Fibroblast of lung (primary cell): ENCODE measurements around the gene L3MBTL4. TPM values are rescaled to one million over a fixed set of nuclear protein-coding genes. Genes with fewer than 3 reads are reported as not detected.

ENCODE experiments used
- DNase-seq, 2 donors: peaks; one replicate each; pipeline versions ENCODE4 v3.0.0 to v3.0.0-alpha.2; 2010; ENCODE audit warnings: low read depth in 2 of 2
- H2AFZ ChIP-seq: 2 replicates; pipeline ENCODE4 v1.5.1; 2012; ENCODE audit warnings: low read length, control low read depth, inconsistent platforms
- H3K27ac ChIP-seq: 2 replicates; pipeline ENCODE4 v1.5.1; 2011; ENCODE audit warnings: low read length, control low read depth; ENCODE audit not compliant: insufficient read depth
- H3K27me3 ChIP-seq: 2 replicates; pipeline ENCODE4 v1.5.1; 2011; ENCODE audit warnings: mild to moderate bottlenecking, low read length; ENCODE audit not compliant: control insufficient read depth, insufficient read depth
- H3K36me3 ChIP-seq: 2 replicates; pipeline ENCODE4 v1.5.1; 2011; ENCODE audit warnings: low read length; ENCODE audit not compliant: control insufficient read depth, insufficient read depth
- H3K4me1 ChIP-seq: 2 replicates; pipeline ENCODE4 v1.5.1; 2011; ENCODE audit warnings: low read length; ENCODE audit not compliant: control insufficient read depth, insufficient read depth; ENCODE audit errors: extremely low read depth
- H3K4me2 ChIP-seq: 2 replicates; pipeline ENCODE4 v1.5.1; 2011; ENCODE audit warnings: low read length, control low read depth; ENCODE audit not compliant: insufficient read depth; ENCODE audit errors: extremely low read depth
- H3K4me3 ChIP-seq, 4 experiments: fragments of 200-600 bp in 1 of 4; sonication (generic) in 1 of 4; replicated peaks in 1 of 4; 2 replicates each; pipeline ENCODE4 v1.5.1; 2011 to 2016; ENCODE audit warnings: low read length in 4 of 4, low read depth in 3 of 4, mild to moderate bottlenecking in 3 of 4, control low read depth in 2 of 4, inconsistent platforms in 1 of 4, mixed read lengths in 1 of 4; ENCODE audit not compliant: insufficient read depth in 1 of 4; ENCODE audit errors: control extremely low read depth in 1 of 4
- H3K79me2 ChIP-seq: 2 replicates; pipeline ENCODE4 v1.5.1; 2012; ENCODE audit warnings: mild to moderate bottlenecking, low read length, inconsistent platforms; ENCODE audit not compliant: control insufficient read depth, insufficient read depth
- H3K9ac ChIP-seq: 2 replicates; pipeline ENCODE4 v1.5.1; 2011; ENCODE audit warnings: mild to moderate bottlenecking, low read length, control low read depth; ENCODE audit not compliant: insufficient read depth
- H3K9me3 ChIP-seq: 2 replicates; pipeline ENCODE4 v1.5.1; 2012; ENCODE audit warnings: low read depth, low read length; ENCODE audit not compliant: control insufficient read depth, insufficient read depth
- H4K20me1 ChIP-seq: 2 replicates; pipeline ENCODE4 v1.5.1; 2011; ENCODE audit warnings: low read length; ENCODE audit not compliant: control insufficient read depth, insufficient read depth; ENCODE audit errors: extremely low read depth
- CTCF ChIP-seq, 2 donors: IDR thresholded peaks in 1 of 2; conservative IDR thresholded peaks in 1 of 2; 1 replicate in 1 of 2; 2 replicates in 1 of 2; pipeline ENCODE4 v1.5.1; 2011 to 2012; ENCODE audit warnings: low read length in 2 of 2, control low read depth in 1 of 2, inconsistent platforms in 1 of 2, low read depth in 1 of 2, mild to moderate bottlenecking in 1 of 2
- EZH2 ChIP-seq: IDR thresholded peaks from 2 replicates; pipeline ENCODE4 v1.5.1; 2012; ENCODE audit warnings: low read length, control low read depth, mild to moderate bottlenecking; ENCODE audit errors: missing control alignments
- polyA plus RNA-seq, 2 donors: library from polyadenylated mRNA; depleted of rRNA in 1 of 2; stranded (reverse) in 1 of 2; unstranded in 1 of 2; fragments of >200 nt; gene quantifications; 2 replicates each; pipeline ENCODE4 v1.2.1, GENCODE V29; 2011 to 2012; ENCODE audit warnings: missing spikeins in 1 of 2
- total RNA-seq: library from RNA; depleted of rRNA; stranded (reverse); fragments of >200 nt; gene quantifications from 2 replicates; pipeline ENCODE4 v1.2.1, GENCODE V29; 2014

Gene L3MBTL4
- total and polyA plus RNA-seq, 2 donors (not counting 1 experiment from before 2014, with no cell fraction given), result 0.06 to 0.33 TPM

- no peaks in the 10 kb centered on the region for H3K36me3 ChIP-seq
- H3K4me2 ChIP-seq, result no peak overlapping the region
- TF ChIP-seq CTCF (conservative IDR thresholded peaks at IDR 0.05 in 1 of 2, IDR thresholded peaks at IDR 0.05 in 1 of 2; ENCODE audit: low read depth in 1 of 2, low read length in 2 of 2) (no peak), EZH2 (no peak)
- H3K27ac ChIP-seq, result no peak overlapping the region
- no peak overlapping the region for H3K4me3 ChIP-seq
- H3K27me3 ChIP-seq, result no peaks in the 10 kb centered on the region
- no peak for DNase-seq
- no peaks in the 10 kb centered on the region for H4K20me1 ChIP-seq
- H2AFZ ChIP-seq, result no peak overlapping the region
- no peak overlapping the region for H3K9ac ChIP-seq
- no peaks in the 10 kb centered on the region for H3K9me3 ChIP-seq
- H3K4me1 ChIP-seq, result no peaks in the 10 kb centered on the region
- H3K79me2 ChIP-seq, result no peaks in the 10 kb centered on the region
Measured at GRCh38 chr18:6365385-6365784, 49.3 kb downstream of the L3MBTL4 start.

- no peaks in the 10 kb centered on the region for H3K9me3 ChIP-seq
- no peak overlapping the region for H3K4me2 ChIP-seq
- no peak overlapping the region for H2AFZ ChIP-seq
- no peak overlapping the region for H3K9ac ChIP-seq
- no peak for DNase-seq
- no peak for TF ChIP-seq EZH2
- no peak for TF ChIP-seq CTCF (conservative IDR thresholded peaks at IDR 0.05 in 1 of 2, IDR thresholded peaks at IDR 0.05 in 1 of 2; ENCODE audit: low read depth in 1 of 2, low read length in 2 of 2)
- no peaks in the 10 kb centered on the region for H3K79me2 ChIP-seq
- H3K27me3 ChIP-seq, result no peaks in the 10 kb centered on the region
- H3K4me3 ChIP-seq, result no peak overlapping the region
- no peaks in the 10 kb centered on the region for H3K36me3 ChIP-seq
- H4K20me1 ChIP-seq, result no peaks in the 10 kb centered on the region
- no peak overlapping the region for H3K27ac ChIP-seq
- H3K4me1 ChIP-seq, result no peaks in the 10 kb centered on the region
Measured at GRCh38 chr18:6363216-6363615, 51.5 kb downstream of the L3MBTL4 start.

DNA sequence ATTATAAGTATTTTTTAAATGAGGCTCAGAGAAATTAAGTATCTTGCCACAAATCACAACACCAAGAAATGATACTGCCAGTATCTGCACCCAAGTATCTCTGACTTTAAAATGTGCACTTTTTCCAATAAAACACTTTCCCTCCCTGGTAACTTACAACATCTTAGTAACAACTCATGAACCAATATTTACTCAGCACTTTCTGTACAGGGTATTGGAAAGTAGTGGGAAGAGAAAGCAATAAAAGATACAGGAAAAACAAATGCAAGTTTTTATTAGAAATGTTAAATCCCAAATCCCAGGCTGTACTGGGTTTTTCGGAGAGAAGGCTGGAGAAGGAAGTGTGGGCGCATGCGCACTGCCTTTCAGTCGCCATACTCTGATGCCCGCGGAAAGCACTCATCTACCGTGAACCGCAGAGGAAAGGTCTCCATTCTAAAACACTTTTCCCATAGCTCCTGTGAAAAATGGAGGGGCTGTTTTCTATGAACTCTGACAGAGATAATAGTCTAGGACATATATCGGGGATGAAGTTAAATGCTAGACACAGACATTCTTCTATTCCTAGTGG is 52.1 kb downstream of the L3MBTL4 start:
- Histone ChIP-seq H3K36me3 (no peaks in the 10 kb centered on the region), H3K9ac (no peak overlapping the region), H3K4me3 (no peak overlapping the region)

More for the DNA sequence above, 52.1 kb downstream of the L3MBTL4 start:
- no peaks in the 10 kb centered on the region for H3K79me2 ChIP-seq
- TF ChIP-seq CTCF (conservative IDR thresholded peaks at IDR 0.05 in 1 of 2, IDR thresholded peaks at IDR 0.05 in 1 of 2; ENCODE audit: low read depth in 1 of 2, low read length in 2 of 2) (no peak), EZH2 (no peak)
- H3K27ac ChIP-seq, result no peak overlapping the region
- H4K20me1 ChIP-seq, result no peaks in the 10 kb centered on the region
- H2AFZ ChIP-seq, result no peak overlapping the region
- no peaks in the 10 kb centered on the region for H3K4me1 ChIP-seq
- no peaks in the 10 kb centered on the region for H3K27me3 ChIP-seq
- H3K9me3 ChIP-seq, result no peaks in the 10 kb centered on the region
- H3K4me2 ChIP-seq, result no peak overlapping the region
- DNase-seq, result no peak
